Transverse colon (tissue), 4 donors: ENCODE measurements around the gene NFKB2. TPM values are rescaled to one million over a fixed set of nuclear protein-coding genes. Genes with fewer than 3 reads are reported as not detected.

Source experiments
- DNase-seq: peaks from one replicate; pipeline ENCODE4 v3.0.0-alpha.2; 2019
- H3K27ac ChIP-seq, 4 donors: fragments of 200-600 bp; sonication (generic); 2 replicates each; pipeline ENCODE4 v1.5.1; 2016 to 2018; ENCODE audit warnings: inconsistent platforms in 4 of 4
- H3K27me3 ChIP-seq: fragments of 200-600 bp; sonication (generic); 2 replicates; pipeline ENCODE4 v1.5.1; 2017; ENCODE audit warnings: inconsistent platforms
- H3K36me3 ChIP-seq, 4 donors: fragments of 200-600 bp; sonication (generic); 2 replicates each; pipeline ENCODE4 v1.5.1; 2017 to 2019; ENCODE audit warnings: inconsistent platforms in 4 of 4
- H3K4me1 ChIP-seq, 4 donors: fragments of 200-600 bp; sonication (generic); 2 replicates each; pipeline ENCODE4 v1.5.1; 2017 to 2020; ENCODE audit warnings: inconsistent platforms in 4 of 4
- H3K4me3 ChIP-seq, 4 donors: fragments of 200-600 bp; sonication (generic); 1 replicate in 1 of 4; 2 replicates in 3 of 4; pipeline versions ENCODE4 v1.5.1 to v1.6.1; 2017 to 2019; ENCODE audit warnings: inconsistent platforms in 4 of 4
- H3K9me3 ChIP-seq, 2 donors: fragments of 200-600 bp; sonication (generic); 2 replicates each; pipeline ENCODE4 v1.5.1; 2017 to 2019; ENCODE audit warnings: inconsistent platforms in 2 of 2
- EP300 ChIP-seq: sonication (generic); formaldehyde crosslinking; IDR thresholded peaks from one replicate; pipeline ENCODE4 v1.6.1; 2017; ENCODE audit warnings: antibody characterized with exemption, low read depth
- POLR2A ChIP-seq: fragments of 450-650 bp; IDR thresholded peaks from one replicate; pipeline ENCODE4 v1.6.1; 2016; ENCODE audit warnings: antibody characterized with exemption, mild to moderate bottlenecking, moderate library complexity
- POLR2AphosphoS5 ChIP-seq, 3 donors: sonication (generic); formaldehyde crosslinking; IDR thresholded peaks; one replicate each; pipeline ENCODE4 v1.6.1; 2016; ENCODE audit warnings: antibody characterized with exemption in 3 of 3
- WGBS, 2 donors: methylation state at CpG; one replicate each; pipeline ENCODE4 v1.1.5; 2018; ENCODE audit warnings: low coverage in 1 of 2; 5-methylcytosine and 5-hydroxymethylcytosine counted together
- in situ Hi-C, 4 donors: fragments of 200-750 bp; cut with MboI; loops; one replicate each; pipeline versions ENCODE4 v1.15.0 to v1.15.1; 2017; ENCODE audit warnings: low sequenced_read_pairs in 3 of 4, low pct_ligation_motif_present in 1 of 4, low pct_unique_long_range_greater_than_20kb in 1 of 4
- intact Hi-C: fragments of 100-400 bp; cut with DNase I; formaldehyde crosslinking; loops from one replicate; pipeline ENCODE4 v1.15.1; 2023; ENCODE audit warnings: low total_unique reads
- total RNA-seq, 4 donors: library from RNA; depleted of rRNA; stranded (reverse); fragments of >200 nt; gene quantifications; one replicate each; pipeline ENCODE4 v1.1.0, GENCODE V29; 2016
- TF ChIP-seq, protein P1 (sequence below), 5 experiments: fragments of 200-600 bp in 3 of 5; fragments of 450-650 bp in 2 of 5; sonication (generic) in 3 of 5; IDR thresholded peaks; 1 replicate in 2 of 5; 2 replicates in 3 of 5; pipeline ENCODE4 v1.5.1; 2016 to 2017; ENCODE audit warnings: antibody characterized with exemption in 5 of 5, inconsistent platforms in 3 of 5, mild to moderate bottlenecking in 2 of 5, moderate library complexity in 1 of 5

The NFKB2 gene
- total RNA-seq, 4 donors from 2014 or later: 4.4 to 24.5 (median 17.8) TPM

DNA sequence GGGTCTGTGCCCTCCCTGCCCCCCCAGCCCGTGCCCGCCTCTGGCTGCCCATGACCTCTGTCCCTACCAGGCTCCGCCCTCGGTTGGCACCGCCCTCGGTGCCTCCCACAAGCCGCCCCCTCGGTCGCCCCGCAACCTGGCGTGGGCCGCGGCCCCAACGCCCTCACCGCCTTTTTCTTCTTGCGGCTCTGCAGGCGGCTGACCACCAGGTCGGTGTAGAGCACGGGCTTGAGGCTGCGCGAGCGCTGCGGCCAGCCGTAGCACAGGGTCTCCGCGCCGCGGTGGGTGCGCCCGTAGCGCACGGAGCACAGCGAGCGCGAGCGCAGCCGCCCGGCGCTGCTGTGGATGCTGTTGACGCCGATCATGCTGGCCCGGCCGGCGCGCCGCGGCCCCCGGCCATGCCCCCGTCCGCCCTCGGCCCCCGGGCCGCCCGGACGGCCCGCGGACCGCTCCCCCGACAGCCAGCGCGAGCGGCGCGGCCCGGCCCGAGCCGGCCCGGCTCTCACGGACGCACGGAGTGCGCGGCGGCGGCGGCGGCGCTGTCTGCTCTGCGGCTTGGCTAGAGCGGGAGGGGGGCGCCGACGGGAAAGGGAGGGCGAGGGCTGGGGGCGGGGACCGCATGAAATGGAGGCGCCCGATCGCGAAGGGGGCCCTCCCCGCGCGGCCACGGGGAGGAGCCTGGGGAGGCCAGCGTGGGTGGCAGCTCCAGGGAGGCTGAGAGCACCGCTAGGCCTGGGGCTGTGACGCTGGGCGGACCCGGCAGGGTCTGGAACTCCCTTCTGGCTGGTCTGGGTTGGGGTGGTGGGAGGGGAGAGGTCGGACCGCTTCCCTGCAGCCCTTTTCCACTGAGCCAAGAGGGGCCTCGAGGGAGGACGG, 13.5 kb downstream of the NFKB2 start:
- H3K27me3 ChIP-seq: peaks cover 57% of the 10 kb centered on the region
- in situ Hi-C loops (no loop called here), intact Hi-C loops (no loop called here)
- peak; percentile 64 for DNase-seq
- WGBS, 2 donors: 1% methylated on average over 55 of the region's 103 CpGs; no CpG with 5 or more reads in 1 of the 2 donors
- H3K36me3 ChIP-seq: no peaks in the 10 kb centered on the region
- H3K4me1 ChIP-seq: peaks cover 6 to 21% (median 15%) of the 10 kb centered on the region in 4 donors
- peak overlapping the region; percentile 31 to 65 (median 44) for H3K4me3 ChIP-seq
- H3K9me3 ChIP-seq: no peaks in the 10 kb centered on the region
- peak; percentile 38 to 70 (median 62) for TF ChIP-seq POLR2AphosphoS5 (IDR thresholded peaks at IDR 0.05)
- TF ChIP-seq, protein P1, sequence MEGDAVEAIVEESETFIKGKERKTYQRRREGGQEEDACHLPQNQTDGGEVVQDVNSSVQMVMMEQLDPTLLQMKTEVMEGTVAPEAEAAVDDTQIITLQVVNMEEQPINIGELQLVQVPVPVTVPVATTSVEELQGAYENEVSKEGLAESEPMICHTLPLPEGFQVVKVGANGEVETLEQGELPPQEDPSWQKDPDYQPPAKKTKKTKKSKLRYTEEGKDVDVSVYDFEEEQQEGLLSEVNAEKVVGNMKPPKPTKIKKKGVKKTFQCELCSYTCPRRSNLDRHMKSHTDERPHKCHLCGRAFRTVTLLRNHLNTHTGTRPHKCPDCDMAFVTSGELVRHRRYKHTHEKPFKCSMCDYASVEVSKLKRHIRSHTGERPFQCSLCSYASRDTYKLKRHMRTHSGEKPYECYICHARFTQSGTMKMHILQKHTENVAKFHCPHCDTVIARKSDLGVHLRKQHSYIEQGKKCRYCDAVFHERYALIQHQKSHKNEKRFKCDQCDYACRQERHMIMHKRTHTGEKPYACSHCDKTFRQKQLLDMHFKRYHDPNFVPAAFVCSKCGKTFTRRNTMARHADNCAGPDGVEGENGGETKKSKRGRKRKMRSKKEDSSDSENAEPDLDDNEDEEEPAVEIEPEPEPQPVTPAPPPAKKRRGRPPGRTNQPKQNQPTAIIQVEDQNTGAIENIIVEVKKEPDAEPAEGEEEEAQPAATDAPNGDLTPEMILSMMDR (IDR thresholded peaks at IDR 0.05): no peak
- peak; percentile 28 for TF ChIP-seq POLR2A
- no peak for TF ChIP-seq EP300
- peak overlapping the region; percentile 73 to 99 (median 90) for H3K27ac ChIP-seq

DNA sequence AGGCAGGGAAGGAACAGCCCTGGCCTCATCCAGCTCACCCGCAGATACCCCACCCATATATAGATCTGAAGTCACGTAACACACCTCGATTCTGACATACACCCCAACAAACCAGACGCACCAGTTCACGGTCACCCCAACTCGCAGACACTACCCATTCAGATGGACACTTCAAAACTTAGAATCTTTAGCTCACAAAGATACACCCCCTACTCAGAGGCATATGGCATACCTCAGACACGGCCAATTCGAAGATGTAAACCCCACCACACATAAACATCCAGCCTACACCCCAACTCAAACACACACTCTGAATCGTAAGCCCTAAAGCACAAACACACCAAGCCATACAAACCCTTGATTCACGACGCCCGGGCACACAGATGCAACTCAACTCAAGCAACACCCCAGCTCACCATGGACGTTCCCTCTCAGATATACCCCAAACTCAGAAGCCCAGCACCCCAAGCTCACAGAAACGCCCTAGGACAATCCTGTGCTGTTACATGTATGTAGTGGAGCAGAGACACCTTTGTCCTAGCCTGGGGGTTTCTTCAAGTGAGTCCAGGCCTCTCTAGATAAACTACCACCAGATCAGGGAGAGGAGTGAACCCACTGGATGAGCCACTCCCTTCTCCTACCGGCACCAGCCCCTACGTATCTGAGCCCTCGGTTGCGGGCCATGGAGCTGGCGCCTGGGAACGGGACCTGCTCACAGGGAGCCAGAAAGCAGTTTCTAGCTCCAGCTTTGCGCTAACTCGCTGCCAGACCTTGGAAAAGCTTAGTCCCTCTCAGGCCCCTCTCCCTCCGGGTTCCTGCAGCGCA, 14.3 kb downstream of the NFKB2 start:
- 32 to 35% methylated on average over 6 to 18 of the region's 24 CpGs for WGBS, 2 donors
- peaks cover 6 to 21% (median 15%) of the 10 kb centered on the region in 4 donors for H3K4me1 ChIP-seq
- peak overlapping the region; percentile 31 to 65 (median 44) for H3K4me3 ChIP-seq
- no peaks in the 10 kb centered on the region for H3K36me3 ChIP-seq
- no peaks in the 10 kb centered on the region for H3K9me3 ChIP-seq
- intact Hi-C loops (no loop called here), in situ Hi-C loops (no loop called here)
- peaks cover 63% of the 10 kb centered on the region for H3K27me3 ChIP-seq
- H3K27ac ChIP-seq: peak overlapping the region; percentile 66 to 99 (median 90)
- no peak for DNase-seq
- TF ChIP-seq POLR2AphosphoS5 (IDR thresholded peaks at IDR 0.05): no peak
- TF ChIP-seq, protein P1 (IDR thresholded peaks at IDR 0.05): no peak
- no peak for TF ChIP-seq POLR2A
- no peak for TF ChIP-seq EP300

DNA sequence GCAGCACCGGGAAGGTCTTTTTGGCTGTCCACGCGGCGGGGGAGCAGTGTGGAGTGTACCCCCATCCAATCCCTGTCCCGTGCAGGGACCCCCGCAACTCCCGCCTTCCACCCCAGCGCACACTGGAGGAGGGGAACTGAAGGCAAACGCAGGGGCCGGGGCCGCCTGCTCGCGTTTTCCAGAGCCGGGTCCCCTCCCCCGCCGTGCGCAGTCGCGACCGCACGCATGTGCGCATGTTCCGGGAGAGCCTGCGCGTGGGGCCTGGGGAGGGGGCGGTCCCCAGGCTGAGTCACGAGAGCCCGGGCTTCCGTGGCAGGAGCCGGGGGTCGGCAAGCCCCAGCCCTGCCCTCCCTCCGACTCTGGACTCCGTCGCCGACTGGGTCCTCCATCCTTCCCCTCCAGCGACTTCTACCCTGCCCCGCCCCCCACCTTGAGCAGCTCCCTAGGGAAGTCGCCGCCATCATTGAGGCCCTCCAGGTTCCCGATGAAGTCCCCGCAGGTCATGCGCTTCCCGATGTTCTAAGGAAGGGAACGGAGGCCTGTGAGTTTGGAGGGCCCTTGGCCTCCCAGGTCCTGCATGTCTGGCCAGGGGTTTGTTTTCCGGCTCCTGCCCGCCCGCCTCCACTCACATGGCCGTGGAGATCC, 15.0 kb downstream of the NFKB2 start:
- DNase-seq: no peak
- in situ Hi-C loops: no loop called here
- Histone ChIP-seq H3K36me3 (no peaks in the 10 kb centered on the region), H3K4me1 (peaks cover 6 to 21% (median 15%) of the 10 kb centered on the region in 4 donors), H3K27ac (peak overlapping the region; percentile 66 to 99 (median 90)), H3K4me3 (peak overlapping the region; percentile 14 to 38 (median 28)), H3K27me3 (peaks cover 70% of the 10 kb centered on the region), H3K9me3 (no peaks in the 10 kb centered on the region)
- intact Hi-C loops: no loop called here
- TF ChIP-seq, protein P1 (IDR thresholded peaks at IDR 0.05): no peak
- TF ChIP-seq POLR2A (no peak), POLR2AphosphoS5 (IDR thresholded peaks at IDR 0.05) (peak in 1 of 3 donors; percentile 69)
- WGBS, 2 donors: 12% methylated on average over 44 of the region's 48 CpGs; no CpG with 5 or more reads in 1 of the 2 donors
